ENCODE results near the gene RAPGEF4.
"Not testable (repeated sequence)": the region's sequence is repeated elsewhere in the genome, so short reads cannot be mapped to it uniquely, and the experiment has no call there.

Gene RAPGEF4

DNA sequence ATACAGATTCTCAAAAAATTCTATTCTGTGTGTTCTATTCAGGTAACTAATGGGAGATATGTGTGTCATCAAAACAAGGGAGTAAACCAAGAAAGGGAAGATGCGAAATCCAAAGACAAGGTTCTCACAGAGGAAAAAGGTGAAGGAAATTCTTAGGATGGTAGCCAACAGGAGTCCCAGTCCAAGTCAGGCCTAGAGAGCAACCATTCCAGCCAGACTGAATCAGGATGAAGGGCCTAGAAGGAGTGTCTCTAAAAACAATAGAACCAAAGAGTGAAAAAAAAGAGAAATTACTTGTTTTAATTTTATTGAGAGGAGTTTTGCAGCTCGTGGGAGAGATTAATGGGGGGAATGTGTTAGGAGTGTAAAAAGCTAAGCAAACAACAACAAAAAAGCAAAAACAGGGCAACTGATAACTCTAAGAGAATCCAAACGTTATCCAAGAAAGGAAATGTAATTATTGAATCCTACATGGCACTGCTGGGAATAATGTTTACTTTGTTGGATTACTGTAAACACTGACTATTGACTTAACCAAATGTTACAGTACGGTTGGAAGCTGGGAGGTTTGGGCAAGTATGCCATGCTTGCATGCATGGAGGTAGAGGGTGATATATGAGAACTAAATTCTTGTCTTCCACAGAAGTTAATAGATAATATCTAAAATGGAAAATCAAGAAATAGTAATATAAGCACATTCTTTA, 352.3 kb downstream of the RAPGEF4 start:
- Mint-ChIP-seq H3K4me1 (no peaks in the 10 kb centered on the region), H3K4me3 (no peak overlapping the region), H3K27me3 (no peaks in the 10 kb centered on the region), H3K36me3 (peaks cover 0 to 17% of the 10 kb centered on the region in 2 donors), H3K27ac (no peak overlapping the region), H3K9me3 (no peaks in the 10 kb centered on the region)
- DNase-seq, result no peak
- no peak for ATAC-seq (replicated peaks)

GRCh38 chr2:173090276-173090877, 354.7 kb downstream of the RAPGEF4 start:
- Mint-ChIP-seq H3K9me3 (no peaks in the 10 kb centered on the region), H3K27ac (no peak overlapping the region), H3K4me1 (no peaks in the 10 kb centered on the region), H3K4me3 (no peak overlapping the region), H3K27me3 (no peaks in the 10 kb centered on the region), H3K36me3 (peaks cover 2 to 17% of the 10 kb centered on the region in 2 donors)
- DNase-seq, result no peak
- ATAC-seq (replicated peaks), result no peak

- H3K9me3 Mint-ChIP-seq, result no peaks in the 10 kb centered on the region
- H3K27ac Mint-ChIP-seq, result no peak overlapping the region
- no peak for ATAC-seq (replicated peaks)
Measured at GRCh38 chr2:173090973-173091660, 355.5 kb downstream of the RAPGEF4 start.

DNA sequence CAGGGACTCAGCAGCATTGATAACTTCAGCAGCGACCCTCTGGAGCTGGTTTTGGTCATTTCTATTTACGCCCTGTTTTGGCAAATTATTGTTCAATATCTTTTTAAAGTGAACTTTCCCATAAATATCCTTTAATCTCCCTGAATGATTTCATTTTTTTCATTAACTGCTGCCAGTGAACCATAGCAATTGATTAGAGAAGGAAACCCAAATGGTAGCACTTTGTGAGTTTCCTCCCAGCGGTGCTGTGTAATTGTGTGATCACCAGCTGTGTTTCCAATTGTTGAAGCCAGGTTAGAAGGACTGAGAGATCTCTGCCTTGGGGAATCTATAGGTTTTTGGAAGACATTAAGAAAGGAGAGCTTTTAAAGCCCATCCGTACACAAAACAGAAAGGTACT, 356.3 kb downstream of the RAPGEF4 start:
- no peak for ATAC-seq (replicated peaks)
- Mint-ChIP-seq H3K27me3 (no peaks in the 10 kb centered on the region), H3K36me3 (peaks cover 2 to 22% of the 10 kb centered on the region in 2 donors), H3K4me3 (no peak overlapping the region), H3K4me1 (no peaks in the 10 kb centered on the region), H3K27ac (no peak overlapping the region), H3K9me3 (no peaks in the 10 kb centered on the region)
- no peak for DNase-seq

More at GRCh38 chr2:173090973-173091660, 355.5 kb downstream of the RAPGEF4 start:
- H3K36me3 Mint-ChIP-seq, result peaks cover 2 to 17% of the 10 kb centered on the region in 2 donors
- no peak for DNase-seq
- no peaks in the 10 kb centered on the region for H3K27me3 Mint-ChIP-seq
- no peak overlapping the region for H3K4me3 Mint-ChIP-seq
- no peaks in the 10 kb centered on the region for H3K4me1 Mint-ChIP-seq

DNA sequence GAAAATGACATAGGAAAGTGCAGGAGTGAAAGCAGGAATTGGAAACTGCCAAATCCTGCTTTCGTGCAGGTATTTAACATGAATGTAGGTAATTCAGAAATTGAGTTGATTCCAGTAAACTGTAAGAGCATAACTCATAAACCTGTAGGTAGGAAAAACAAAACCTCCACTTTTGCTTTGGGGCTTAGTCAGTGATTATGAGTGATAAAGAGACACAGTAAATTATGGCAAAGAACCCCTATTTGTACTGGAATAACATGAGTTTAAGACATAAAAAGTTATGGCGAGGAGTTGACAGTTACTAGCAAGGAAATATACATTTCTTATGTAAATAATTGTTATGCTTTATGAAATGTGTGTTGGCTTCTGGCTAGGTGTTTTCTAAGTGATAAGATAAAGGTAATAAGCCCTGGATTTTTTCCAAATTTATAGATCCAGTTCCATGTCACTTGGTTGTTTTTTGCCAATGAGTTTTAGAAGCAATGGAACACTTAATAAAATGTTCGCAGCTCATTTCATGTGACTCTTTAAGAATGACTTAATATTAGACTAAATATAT, 357.3 kb downstream of the RAPGEF4 start:
- Mint-ChIP-seq H3K9me3 (no peaks in the 10 kb centered on the region), H3K4me1 (no peaks in the 10 kb centered on the region), H3K4me3 (no peak overlapping the region), H3K36me3 (peaks cover 2 to 22% of the 10 kb centered on the region in 2 donors), H3K27ac (no peak overlapping the region), H3K27me3 (no peaks in the 10 kb centered on the region)
- ATAC-seq (replicated peaks), result no peak
- DNase-seq, result no peak

DNA sequence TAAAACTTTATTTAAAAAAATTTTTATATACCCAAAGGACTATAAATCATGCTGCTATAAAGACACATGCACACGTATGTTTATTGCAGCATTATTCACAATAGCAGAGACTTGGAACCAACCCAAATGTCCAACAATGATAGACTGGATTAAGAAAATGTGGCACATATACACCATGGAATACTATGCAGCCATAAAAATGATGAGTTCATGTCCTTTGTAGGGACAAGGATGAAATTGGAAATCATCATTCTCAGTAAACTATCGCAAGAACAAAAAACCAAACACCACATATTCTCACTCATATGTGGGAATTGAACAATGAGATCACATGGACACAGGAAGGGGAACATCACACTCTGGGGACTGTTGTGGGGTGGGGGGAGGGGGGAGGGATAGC, 358.0 kb downstream of the RAPGEF4 start:
- ATAC-seq (replicated peaks); H3K4me3 Mint-ChIP-seq; H3K27ac Mint-ChIP-seq; H3K9me3 Mint-ChIP-seq; H3K4me1 Mint-ChIP-seq; DNase-seq; H3K27me3 Mint-ChIP-seq: not testable (repeated sequence)
- peaks cover 2 to 22% of the 10 kb centered on the region in 2 donors for H3K36me3 Mint-ChIP-seq

GRCh38 chr2:173094731-173095130, 359.1 kb downstream of the RAPGEF4 start:
- ATAC-seq (replicated peaks) (no peak), DNase-seq (no peak)
- Mint-ChIP-seq H3K27me3 (no peaks in the 10 kb centered on the region), H3K9me3 (no peaks in the 10 kb centered on the region), H3K4me1 (peaks cover 0 to 3% of the 10 kb centered on the region in 2 donors), H3K36me3 (peaks cover 2 to 28% of the 10 kb centered on the region in 2 donors), H3K27ac (no peak overlapping the region), H3K4me3 (no peak overlapping the region)

DNA sequence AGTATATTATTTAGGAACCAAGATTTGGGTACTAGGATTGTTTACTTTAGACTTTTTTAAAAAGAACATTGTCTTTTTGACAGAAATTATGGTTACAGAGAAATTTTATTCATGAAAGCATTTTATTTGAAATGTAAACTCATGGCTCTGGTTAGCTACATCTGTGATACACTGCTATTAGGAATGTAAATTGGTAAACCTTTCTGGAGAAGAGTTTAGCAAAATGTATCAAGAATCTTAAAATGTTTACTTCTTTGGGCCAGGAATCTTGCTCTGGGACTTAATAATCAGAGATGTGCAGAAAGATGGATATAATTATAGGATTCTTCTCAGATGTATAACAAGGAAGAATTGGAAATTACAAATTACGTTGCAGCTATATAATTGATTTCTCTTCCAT, 359.7 kb downstream of the RAPGEF4 start:
- no peaks in the 10 kb centered on the region for H3K9me3 Mint-ChIP-seq
- H3K4me1 Mint-ChIP-seq, result peaks cover 0 to 3% of the 10 kb centered on the region in 2 donors
- DNase-seq, result no peak
- H3K4me3 Mint-ChIP-seq, result no peak overlapping the region
- ATAC-seq (replicated peaks), result no peak
- no peak overlapping the region for H3K27ac Mint-ChIP-seq
- H3K36me3 Mint-ChIP-seq, result peaks cover 2 to 28% of the 10 kb centered on the region in 2 donors
- no peaks in the 10 kb centered on the region for H3K27me3 Mint-ChIP-seq

DNA sequence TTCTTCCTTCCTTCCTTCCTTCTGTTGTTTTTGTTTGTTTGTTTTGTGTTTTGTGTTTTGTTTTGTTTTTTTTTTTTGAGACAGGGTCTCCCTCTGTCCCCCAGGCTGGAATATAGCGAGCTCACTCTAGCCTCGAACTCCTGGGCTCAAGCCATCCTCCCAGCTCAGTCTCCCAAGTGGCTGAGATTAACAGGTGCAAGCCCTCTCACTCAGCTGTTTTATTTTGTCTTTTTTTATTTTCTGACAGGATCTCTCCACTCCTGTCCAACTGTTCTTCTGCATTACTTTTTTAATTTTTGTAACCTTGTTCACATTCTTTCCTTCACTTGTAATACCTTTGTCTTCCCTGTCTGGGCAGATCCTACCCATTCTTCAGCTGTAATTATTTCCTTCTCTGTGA, 363.6 kb downstream of the RAPGEF4 start:
- Mint-ChIP-seq H3K4me3 (no peak overlapping the region), H3K9me3 (no peaks in the 10 kb centered on the region), H3K4me1 (peaks cover 0 to 5% of the 10 kb centered on the region in 2 donors), H3K27ac (no peak overlapping the region), H3K36me3 (peaks cover 2 to 14% of the 10 kb centered on the region in 2 donors), H3K27me3 (no peaks in the 10 kb centered on the region)
- DNase-seq (no peak), ATAC-seq (replicated peaks) (no peak)

- no peak overlapping the region for H3K27ac Mint-ChIP-seq
- H3K36me3 Mint-ChIP-seq, result peaks cover 0 to 16% of the 10 kb centered on the region in 2 donors
- ATAC-seq (replicated peaks) (no peak), DNase-seq (no peak)
- H3K9me3 Mint-ChIP-seq, result no peaks in the 10 kb centered on the region
- no peaks in the 10 kb centered on the region for H3K27me3 Mint-ChIP-seq
- H3K4me3 Mint-ChIP-seq, result no peak overlapping the region
- H3K4me1 Mint-ChIP-seq, result peaks cover 0 to 6% of the 10 kb centered on the region in 2 donors
Measured at GRCh38 chr2:173099804-173100203, 364.2 kb downstream of the RAPGEF4 start.

GRCh38 chr2:173101687-173102086, 366.0 kb downstream of the RAPGEF4 start:
- Mint-ChIP-seq H3K9me3 (no peaks in the 10 kb centered on the region), H3K27ac (peak overlapping the region; percentile 43), H3K27me3 (no peaks in the 10 kb centered on the region), H3K4me3 (no peak overlapping the region), H3K36me3 (peaks cover 0 to 20% of the 10 kb centered on the region in 2 donors), H3K4me1 (peaks cover 0 to 9% of the 10 kb centered on the region in 2 donors)
- peak; percentile 80 to 97 for ATAC-seq (replicated peaks)
- DNase-seq, result no peak

Measured in stimulated activated naive B cell treated with anti-CD40 and anti-IgM and Interleukin-4, amounts not matched to agents 10 μg/mL and 1 μg/mL and 100 μg/mL, for 72 hours (primary cell).